ENCODE measurements around the gene ARGLU1. TPM values are rescaled to one million over a fixed set of nuclear protein-coding genes. Genes with fewer than 3 reads are reported as not detected.

Gene ARGLU1
- total and polyA plus RNA-seq, 2 experiments from 2014 or later, result 121 to 126 TPM

- no peak overlapping the region for H3K4me2 ChIP-seq
- H3K4me3 ChIP-seq, result no peak overlapping the region
- peak overlapping the region; percentile 14 for H3K27ac ChIP-seq
- no peaks in the 10 kb centered on the region for H3K9me2 ChIP-seq (replicated peaks; ENCODE audit: insufficient read depth)
- TF ChIP-seq EZH2 (IDR thresholded peaks at IDR 0.05; ENCODE audit: borderline replicate concordance) (no peak), CTCF (IDR thresholded peaks at IDR 0.05; ENCODE audit: poor library complexity) (no peak), EZH2phosphoT487 (IDR thresholded peaks at IDR 0.05; ENCODE audit: low read depth, severe bottlenecking, unreplicated experiment) (no peak)
- peaks cover 24% of the 10 kb centered on the region for H3K4me1 ChIP-seq (ENCODE audit: insufficient read depth)
- no peak for DNase-seq (ENCODE audit: low spot score)
- no peaks in the 10 kb centered on the region for H3K9me3 ChIP-seq (ENCODE audit: low read depth)
- H3K79me2 ChIP-seq, result peaks cover 93% of the 10 kb centered on the region
- no peaks in the 10 kb centered on the region for H3K36me3 ChIP-seq (replicated peaks; ENCODE audit: insufficient read depth, low read depth)
- H2AFZ ChIP-seq, result no peak overlapping the region
- peaks cover 10% of the 10 kb centered on the region for H4K20me1 ChIP-seq (ENCODE audit: insufficient read depth, poor library complexity, severe bottlenecking)
- WGBS (ENCODE audit: low lambda C conversion rate, missing lambda C conversion rate), result 66% methylated on average over 3 of the region's 3 CpGs
- no peaks in the 10 kb centered on the region for H3K27me3 ChIP-seq
Measured at GRCh38 chr13:106498158-106498557, 69.8 kb downstream of the ARGLU1 start.

GRCh38 chr13:106497079-106497478, 70.9 kb downstream of the ARGLU1 start:
- Histone ChIP-seq H3K27ac (peak overlapping the region; percentile 64), H3K79me2 (peaks cover 84% of the 10 kb centered on the region), H3K4me1 (ENCODE audit: insufficient read depth) (peaks cover 24% of the 10 kb centered on the region), H3K4me3 (no peak overlapping the region), H3K9me2 (replicated peaks; ENCODE audit: insufficient read depth) (no peaks in the 10 kb centered on the region), H3K9me3 (ENCODE audit: low read depth) (no peaks in the 10 kb centered on the region), H3K36me3 (replicated peaks; ENCODE audit: insufficient read depth, low read depth) (no peaks in the 10 kb centered on the region), H3K4me2 (peak overlapping the region; percentile 13), H2AFZ (no peak overlapping the region), H3K27me3 (no peaks in the 10 kb centered on the region), H4K20me1 (ENCODE audit: insufficient read depth, poor library complexity, severe bottlenecking) (peaks cover 3% of the 10 kb centered on the region)
- no peak for DNase-seq (ENCODE audit: low spot score)
- TF ChIP-seq EZH2 (IDR thresholded peaks at IDR 0.05; ENCODE audit: borderline replicate concordance) (no peak), CTCF (IDR thresholded peaks at IDR 0.05; ENCODE audit: poor library complexity) (no peak), EZH2phosphoT487 (IDR thresholded peaks at IDR 0.05; ENCODE audit: low read depth, severe bottlenecking, unreplicated experiment) (no peak)
- WGBS (ENCODE audit: low lambda C conversion rate, missing lambda C conversion rate), result 26% methylated on average over 1 of the region's 1 CpG

GRCh38 chr13:106496072-106496997, 71.6 kb downstream of the ARGLU1 start:
- WGBS (ENCODE audit: low lambda C conversion rate, missing lambda C conversion rate), result 61% methylated on average over 6 of the region's 6 CpGs
- TF ChIP-seq CTCF (IDR thresholded peaks at IDR 0.05; ENCODE audit: poor library complexity) (no peak), EZH2phosphoT487 (IDR thresholded peaks at IDR 0.05; ENCODE audit: low read depth, severe bottlenecking, unreplicated experiment) (no peak), EZH2 (IDR thresholded peaks at IDR 0.05; ENCODE audit: borderline replicate concordance) (no peak)
- H3K79me2 ChIP-seq, result peaks cover 82% of the 10 kb centered on the region
- H3K36me3 ChIP-seq (replicated peaks; ENCODE audit: insufficient read depth, low read depth), result no peaks in the 10 kb centered on the region
- no peaks in the 10 kb centered on the region for H3K9me2 ChIP-seq (replicated peaks; ENCODE audit: insufficient read depth)
- H3K4me2 ChIP-seq, result peak overlapping the region; percentile 13
- H4K20me1 ChIP-seq (ENCODE audit: insufficient read depth, poor library complexity, severe bottlenecking), result peaks cover 4% of the 10 kb centered on the region
- H2AFZ ChIP-seq, result no peak overlapping the region
- H3K9me3 ChIP-seq (ENCODE audit: low read depth), result no peaks in the 10 kb centered on the region
- peak overlapping the region; percentile 64 for H3K27ac ChIP-seq
- H3K4me1 ChIP-seq (ENCODE audit: insufficient read depth), result peaks cover 24% of the 10 kb centered on the region
- H3K27me3 ChIP-seq, result no peaks in the 10 kb centered on the region
- no peak for DNase-seq (ENCODE audit: low spot score)
- no peak overlapping the region for H3K4me3 ChIP-seq

Data from hepatocyte (in vitro differentiated cells).